Measurements from ENCODE around the gene COPS8.
A peak's percentile ranks its signal among the peaks of the same experiment; 100 is the strongest.

Gene COPS8

DNA sequence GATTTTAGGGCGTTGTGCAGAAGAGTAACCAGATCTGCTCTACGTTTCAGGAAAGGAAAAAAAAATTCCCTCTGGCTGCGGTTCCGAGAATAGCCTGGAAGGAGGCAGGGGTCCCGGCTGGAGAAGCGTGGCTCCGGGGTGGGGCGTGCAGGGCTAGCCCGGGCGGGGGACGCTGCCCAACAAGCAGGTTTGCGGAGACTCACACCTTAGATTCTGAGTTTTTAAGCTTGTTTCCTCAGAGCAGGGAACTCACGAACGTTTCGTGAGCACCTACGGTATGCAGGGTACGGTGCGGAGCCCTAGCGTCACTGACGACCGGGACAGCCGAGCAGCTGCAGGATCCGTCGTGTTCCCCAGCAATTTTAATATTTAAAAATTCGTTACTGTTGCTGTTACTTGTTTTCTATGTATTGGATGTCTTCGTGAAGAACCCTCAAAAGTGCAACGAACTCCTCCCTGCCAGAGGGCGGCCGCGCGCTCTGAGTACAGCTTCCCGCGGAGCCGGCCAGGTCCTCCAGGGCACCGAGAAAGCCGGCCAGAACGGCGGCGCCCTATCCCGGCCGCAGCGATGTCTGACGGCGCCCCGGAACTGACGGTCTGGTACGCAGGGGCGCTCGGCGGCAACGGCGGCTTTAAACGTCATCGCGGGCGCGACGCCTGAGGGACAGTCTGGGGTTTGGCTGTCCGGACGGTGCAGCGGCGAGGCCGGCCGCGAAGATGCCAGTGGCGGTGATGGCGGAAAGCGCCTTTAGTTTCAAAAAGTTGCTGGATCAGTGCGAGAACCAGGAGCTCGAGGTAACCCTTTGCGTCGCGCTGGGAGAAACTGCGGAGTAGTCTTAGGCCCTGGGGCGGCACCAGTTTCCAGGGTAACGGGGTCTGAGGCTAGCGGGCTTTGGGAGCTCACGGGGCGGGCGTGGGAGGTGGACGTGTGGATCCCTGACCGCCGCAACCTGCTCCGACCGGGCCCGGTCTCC lies at the start of gene COPS8:
Gene COPS8, plus strand, starts transcription at position 642 of the 974 bp plus-strand sequence. Its CDS starts 76 bp downstream, at position 718.
- peak; percentile 63 to 64 for DNase-seq

DNA sequence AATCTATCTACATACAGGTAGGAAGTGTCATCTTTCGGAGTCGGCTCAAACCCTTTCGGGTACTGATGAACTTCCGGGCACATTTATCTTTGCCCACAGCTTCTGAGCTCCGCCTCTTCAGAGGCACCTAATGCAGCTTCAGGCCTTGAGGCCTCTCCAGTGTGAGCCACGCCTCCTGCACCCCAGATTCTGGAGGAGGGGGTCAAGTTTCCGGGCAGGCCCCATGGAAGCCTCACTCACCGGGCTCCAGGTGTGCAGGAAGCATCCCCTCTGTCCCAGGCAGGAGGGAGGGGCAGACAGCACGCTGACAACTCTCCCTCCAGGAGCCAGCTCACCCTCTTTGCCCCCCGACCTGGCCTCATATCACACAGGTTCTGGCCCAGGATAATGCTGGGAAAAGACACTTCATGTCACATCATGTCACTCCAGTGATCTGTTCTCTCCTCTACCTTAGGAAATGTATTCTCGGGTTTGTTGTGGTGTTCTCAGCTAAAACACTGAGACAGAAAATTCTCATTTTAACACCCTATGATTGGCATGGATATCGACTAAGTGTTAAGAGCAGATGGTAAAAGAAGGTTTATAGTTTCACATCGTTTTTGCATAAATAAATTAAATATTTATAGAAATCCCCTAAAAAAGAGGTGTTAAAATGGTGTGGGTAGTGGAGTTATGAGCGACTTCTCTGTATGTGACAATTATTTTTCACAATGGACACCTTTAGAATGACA lies 46.2 kb upstream of the COPS8 start:
- DNase-seq: no peak

DNA sequence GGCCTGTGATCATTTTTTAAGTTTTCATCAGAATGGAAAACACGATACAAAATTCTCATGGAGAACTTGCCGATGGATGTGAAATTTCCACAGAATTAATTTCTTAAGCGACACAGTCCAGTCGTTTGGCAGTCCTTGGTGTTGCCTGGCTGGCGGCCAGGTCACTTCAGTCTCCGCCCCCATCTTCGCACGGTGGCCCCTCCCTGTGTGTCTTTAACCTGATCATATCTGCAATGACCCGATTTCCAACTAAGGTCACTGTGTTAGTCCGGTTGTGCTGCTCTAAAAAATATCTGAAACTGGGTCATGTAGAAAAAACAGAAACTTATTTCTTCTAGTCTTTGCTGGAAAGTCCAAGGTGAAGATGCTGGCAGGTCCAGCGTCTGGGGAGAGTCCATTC lies 44.5 kb upstream of the COPS8 start:
- no peak for DNase-seq

DNA sequence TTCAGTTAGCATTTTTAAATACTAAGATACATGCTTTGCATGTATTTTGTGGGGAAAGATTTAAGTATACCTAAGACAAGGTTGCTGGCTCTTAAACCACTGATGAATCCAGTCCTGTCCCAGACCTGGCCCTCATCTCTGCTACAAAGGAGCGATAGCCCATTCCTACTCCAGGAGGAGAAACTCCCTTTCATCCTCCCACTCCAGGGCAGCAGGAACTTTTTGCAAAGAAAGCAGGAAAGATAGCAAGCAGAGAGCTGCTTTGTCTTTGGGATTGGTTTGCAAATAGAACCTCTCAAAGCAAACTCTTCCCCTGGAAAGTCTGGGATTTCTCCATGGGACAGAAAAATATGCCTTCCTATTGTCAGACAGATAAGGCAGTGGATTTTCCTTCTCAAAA lies 43.6 kb upstream of the COPS8 start:
- no peak for DNase-seq

DNA sequence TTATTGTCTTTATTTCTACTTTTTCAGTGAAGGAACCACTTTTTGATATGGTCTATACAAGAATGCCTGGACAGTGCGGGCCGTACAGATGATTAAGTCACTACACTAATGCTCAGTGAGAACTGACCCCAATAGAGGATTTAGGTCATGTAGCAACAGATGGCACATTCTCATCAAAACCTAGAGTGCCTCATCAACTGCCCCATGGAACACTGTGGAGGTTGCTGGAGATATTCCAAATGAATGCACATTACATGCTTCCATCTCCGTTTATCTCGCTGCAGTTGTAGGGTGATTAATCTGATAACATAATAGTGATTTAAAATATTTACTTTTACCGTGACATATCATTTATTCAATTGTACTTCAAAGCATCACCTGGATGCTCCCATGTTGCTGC lies 41.8 kb upstream of the COPS8 start:
- DNase-seq: no peak

DNA sequence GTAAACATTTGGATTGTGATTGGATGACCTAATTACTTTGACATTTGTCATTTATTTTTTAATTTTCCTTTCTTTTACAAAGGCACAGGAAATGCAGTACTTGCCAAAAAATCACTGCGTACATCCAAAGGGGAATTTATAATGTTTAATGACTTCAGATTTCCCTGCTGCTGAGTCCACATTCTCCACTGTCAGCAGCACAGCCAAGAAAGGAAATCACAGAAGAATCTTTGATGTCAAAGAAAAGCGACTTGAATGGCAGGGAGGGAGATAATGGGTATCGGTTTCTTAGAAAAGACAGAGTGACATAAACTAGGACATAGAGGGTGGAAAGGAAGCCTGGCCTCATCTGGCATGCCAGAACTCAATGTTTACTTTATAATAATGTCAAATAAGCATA lies 41.4 kb upstream of the COPS8 start:
- no peak for DNase-seq

DNA sequence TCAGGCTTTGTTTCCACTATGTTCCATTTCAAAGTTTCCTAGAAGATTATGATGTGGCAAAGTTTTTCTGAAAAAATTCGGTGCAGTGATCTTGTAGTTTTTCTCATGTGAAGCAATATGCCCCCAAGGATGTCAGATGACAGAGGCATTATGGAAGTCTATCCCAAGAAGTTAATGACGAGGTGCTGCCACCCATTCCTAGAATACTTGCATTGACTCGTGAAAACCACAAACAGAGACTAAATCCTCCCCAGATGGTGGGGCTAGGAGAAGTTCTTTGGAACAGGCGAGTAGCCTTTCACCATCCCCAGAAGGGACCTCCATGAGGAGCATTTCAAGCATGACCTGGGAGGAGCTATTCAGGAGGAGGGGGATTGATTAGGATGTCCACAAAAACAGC lies 40.2 kb upstream of the COPS8 start:
- no peak for DNase-seq

DNA sequence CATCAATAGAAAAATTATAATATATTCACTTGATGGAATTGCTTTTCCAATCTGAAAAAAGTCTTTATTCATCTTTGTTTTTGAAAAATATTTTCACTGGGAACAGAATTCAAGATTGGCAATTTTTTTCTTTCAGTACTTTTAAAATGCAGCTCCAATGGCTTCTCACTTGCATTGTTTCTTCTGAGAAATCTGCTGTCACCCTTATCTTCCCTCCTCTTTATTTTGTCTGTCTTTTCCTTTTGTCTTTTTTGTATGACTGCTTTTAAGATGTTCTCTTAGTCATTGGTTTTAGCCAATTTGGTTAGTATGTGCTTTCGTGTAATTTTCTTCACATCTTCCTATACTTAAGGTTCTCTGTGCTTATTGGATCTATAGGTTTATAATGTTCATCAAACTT lies 37.1 kb upstream of the COPS8 start:
- no peak for DNase-seq

DNA sequence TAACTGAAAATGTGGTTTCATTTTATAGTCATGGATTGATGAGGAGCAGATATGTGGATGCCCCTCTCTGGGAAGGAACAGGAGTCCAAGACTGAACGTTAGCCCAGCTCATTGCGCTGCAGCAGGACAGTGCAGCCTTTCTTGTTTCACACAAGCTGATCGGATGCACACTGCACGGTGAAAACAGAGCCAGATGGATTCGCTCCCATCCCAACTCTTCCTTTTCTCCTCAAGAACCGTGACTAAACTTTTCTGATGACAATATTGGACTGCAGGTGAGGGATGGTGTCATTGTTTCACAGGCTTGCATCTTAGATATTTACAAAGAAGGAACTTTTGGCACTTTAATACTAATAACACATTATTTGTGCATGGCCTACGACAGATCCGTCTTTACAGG lies 33.8 kb upstream of the COPS8 start:
- DNase-seq: no peak

DNA sequence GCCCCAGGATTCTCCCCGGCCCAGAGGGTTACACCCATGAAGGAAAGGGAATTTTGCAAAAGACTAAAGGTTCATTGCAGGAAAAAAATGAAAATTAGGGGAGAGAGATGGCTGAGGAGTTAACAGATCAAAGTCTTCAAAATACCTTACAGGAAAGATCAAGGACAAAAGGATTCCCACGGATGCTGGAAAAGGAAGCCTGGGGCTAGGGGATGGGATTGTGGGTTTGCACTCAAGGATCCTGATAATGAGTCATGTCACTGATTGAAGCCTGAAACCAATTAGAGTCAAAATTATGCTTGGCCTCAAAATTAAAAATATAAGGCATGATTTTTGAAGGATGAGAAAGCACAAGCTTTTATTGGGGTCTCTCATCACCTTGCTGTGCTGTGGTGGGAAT lies 32.6 kb upstream of the COPS8 start:
- no peak for DNase-seq

DNA sequence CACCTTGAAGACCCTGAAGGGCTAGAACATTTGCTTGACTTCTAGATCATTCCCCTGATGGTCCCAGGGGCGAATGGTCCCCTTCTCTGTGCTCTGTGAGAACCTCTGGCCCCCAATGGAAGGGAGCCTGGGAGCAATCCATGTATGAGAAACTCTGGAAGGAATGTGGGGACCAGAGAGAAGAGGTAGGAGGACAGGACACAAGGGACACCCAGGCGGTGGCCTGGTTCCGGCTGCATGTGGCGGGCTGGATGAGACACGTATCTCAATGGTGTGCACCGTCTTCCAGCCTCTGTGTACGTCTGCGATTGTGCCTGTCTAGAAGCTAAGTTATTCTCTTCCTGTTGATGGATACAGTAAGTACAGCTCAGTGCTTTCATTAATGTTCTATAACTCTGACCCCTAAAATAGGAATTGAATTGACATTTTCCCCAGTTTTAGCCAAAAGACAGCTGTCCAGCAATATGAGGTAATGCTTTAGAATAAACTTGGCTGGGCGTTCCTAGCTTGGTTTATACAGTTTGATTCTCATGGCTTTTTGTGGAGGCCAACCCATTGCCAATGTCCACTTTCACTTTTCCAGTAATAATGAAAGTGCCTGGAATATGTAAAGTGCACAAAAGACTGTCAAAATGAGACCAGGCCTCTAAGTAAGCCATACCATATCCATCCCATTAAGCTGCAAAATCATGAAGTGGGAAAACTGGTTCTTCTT lies 30.1 kb upstream of the COPS8 start:
- DNase-seq: no peak

DNA sequence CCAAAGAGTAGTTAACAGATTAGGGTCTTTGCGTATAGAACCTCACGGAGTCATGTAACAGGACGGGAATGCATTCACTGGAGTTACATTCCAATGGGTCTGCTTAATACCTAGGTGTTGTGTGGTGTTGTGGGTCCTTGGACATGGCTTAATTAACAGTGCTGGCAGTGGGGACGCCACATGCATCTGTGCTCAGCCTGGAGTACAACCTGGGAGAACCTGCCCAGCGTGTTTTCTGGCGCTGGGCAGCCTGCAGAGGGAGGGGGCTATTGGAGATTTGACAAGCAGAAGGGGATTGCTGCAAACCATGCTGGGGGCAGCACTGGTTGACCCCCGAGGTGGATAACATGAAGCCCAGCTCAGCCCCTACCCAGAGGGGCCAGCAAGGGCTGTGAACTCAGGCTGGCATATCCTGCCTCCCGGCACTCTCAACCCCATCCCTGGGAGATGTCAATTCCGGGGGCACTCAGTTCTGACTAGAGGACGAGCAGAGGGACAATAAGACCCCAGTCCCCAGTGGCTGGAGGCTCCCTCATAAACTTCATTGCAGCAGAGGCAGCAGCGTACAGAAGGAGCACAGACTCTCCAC lies 29.3 kb upstream of the COPS8 start:
- no peak for DNase-seq

DNA sequence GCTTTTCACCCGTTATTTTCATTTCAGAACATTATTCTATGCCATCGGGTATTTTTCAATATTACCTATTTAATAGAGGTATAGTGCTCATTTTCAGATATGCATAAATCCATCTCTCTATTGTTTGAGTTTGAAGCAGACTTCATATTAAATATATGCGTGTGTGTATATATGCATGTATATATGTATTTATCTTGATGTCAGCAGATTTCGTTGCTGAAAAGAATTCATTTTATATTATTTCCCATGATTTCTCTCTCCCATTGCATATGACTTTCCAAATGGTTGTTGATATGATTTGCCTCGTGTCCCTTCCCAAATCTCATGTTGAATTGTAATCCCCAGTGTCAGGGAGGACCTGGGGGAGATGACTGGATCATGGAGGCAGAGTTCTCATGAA lies 28.6 kb upstream of the COPS8 start:
- DNase-seq: no peak

DNA sequence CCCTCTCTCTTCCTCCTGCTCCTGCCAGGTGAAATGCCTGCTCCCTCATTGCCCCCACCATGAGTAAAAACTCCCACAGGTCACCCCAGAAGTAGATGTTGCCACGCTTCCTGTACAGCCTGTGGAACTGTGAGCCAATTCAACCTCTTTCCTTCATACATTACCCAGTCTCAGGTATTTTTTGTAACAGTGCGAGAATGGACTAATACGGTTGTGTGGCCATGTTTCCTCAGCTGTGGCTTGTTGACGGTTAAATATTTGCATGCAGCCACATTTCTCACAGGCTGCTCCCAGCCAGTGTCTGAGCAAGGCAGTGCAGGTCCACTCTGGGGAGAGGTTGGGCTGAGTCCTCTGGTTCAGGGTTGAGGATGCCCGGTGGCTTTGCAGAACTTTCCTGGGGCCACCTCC lies 27.8 kb upstream of the COPS8 start:
- no peak for DNase-seq

DNA sequence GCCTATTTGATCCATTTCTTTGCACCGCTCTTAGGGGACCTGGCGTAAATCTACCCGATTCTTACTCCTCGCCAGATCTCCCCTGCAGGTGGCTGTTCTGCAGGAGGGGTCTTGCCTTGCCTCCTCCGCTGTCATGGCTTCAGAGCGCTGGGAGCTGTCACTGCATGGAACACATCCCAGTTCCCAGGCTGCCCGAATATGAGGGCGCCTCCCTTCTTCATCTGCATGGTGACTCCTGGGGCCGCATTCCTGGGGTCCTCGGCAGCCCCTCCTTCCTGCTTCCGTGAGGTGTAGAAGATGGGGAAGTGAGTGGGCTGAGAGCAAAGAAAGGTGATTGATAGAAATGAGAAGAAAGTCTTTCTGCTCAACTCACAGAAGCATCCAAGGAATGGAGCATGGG lies 27.3 kb upstream of the COPS8 start:
- no peak for DNase-seq

DNA sequence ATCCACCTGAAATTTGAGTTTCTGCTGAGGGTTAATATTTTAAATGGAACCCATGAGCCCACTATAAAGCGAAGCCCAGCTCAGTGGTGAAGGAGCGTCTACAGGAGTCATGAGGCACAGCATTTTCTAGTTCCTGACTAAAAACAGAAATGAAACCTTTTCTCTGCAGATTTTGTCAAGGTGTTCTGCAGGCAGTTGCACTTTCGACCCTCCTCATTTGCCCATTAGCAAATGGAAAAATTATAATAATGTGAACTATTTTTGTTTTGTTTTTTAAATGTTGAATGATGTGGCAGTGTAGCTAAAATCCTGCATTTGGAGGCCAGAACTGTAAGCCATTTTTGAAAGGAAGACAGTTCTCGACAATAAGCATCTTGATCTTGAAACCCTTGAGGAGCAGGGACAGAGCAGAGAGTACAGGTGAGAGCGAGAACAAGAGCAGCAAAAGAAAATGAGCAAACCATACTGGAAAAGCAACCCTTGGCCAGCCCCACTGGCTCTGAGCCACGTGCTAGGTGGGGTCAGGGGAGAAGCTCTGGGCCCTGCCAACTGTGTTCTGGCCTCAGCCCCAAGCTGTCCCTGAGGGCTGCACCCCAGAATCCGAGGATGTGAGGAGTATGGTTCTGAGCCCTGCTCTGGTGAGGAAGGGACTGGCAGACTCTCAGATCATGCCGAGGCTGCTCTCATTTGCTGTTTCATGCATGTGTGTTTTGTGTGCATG lies 26.4 kb upstream of the COPS8 start:
- no peak for DNase-seq

DNA sequence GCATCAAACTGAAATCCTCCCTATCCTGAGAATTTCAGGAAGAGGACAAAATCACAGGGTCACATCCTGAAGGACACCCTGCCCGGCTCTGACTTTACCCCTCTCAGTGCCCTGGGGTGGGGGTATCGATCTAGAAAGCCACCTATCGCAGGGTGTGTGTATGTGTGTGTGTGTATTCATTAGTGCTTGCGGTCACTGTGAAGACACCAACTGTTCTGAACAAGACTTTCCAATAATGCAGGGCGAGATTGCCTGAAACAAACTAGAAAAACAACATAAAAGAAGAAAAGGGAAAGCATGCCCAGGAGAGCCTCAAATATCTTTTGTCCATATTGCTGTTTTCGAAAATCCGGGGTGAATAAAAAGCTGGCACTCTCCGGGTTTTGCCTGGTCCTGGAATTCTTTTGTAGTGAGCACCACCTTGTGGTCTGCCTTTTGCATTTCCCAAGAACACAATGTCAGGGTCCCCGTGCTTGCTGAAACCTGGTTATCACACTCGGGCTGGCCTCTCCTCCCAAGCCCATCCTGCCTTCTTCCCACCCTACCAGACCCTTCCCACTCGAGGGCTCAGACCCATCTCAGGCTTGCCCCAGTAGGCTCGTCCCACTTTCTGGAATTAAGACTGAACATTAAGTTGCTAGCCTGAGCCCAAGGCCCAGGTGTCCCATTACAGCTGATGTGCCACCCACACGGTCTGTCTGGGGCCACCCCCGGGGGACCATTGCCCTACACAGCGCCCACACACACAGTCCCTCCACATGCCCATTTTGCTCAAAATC lies 25.0 kb upstream of the COPS8 start:
- peak in 1 of 2 experiments; percentile 17 for DNase-seq

DNA sequence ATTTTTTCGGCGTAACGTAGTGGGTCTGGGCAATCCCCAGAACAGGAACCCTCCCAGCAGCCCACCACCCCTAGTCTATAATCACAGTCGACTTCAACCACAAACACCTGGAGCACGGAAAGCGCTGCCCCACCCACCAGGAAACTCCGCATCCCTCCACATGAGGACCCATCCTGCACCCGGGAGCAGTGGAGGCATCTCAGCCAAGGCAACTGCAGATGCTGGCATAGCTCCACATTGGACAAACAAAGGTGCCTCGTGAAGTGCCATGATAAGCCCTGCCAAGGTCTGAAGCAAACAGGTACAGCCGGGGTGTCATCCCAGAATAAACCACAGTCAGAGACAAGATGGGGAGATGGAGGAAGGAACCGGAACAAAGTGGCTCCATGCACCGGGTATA lies 24.3 kb upstream of the COPS8 start:
- DNase-seq: no peak

DNA sequence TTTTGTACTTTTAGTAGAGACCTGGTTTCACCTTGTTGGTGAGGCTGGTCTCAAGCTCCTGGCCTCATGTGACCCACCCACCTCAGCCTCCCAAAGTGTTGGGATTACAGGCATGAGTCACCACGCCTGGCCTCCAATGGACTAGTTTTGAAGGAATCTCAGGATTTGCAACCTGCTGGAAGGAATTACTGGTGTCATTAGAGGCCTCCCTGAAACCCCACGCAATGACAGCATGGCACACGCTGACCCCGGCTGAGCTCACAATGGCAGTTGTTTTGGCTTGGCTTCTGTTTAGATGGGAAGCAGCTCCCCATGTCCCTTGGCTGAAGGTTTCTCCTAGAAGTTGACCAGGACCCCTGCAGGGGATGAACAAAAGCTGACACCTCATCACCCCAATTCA lies 23.1 kb upstream of the COPS8 start:
- DNase-seq: no peak

DNA sequence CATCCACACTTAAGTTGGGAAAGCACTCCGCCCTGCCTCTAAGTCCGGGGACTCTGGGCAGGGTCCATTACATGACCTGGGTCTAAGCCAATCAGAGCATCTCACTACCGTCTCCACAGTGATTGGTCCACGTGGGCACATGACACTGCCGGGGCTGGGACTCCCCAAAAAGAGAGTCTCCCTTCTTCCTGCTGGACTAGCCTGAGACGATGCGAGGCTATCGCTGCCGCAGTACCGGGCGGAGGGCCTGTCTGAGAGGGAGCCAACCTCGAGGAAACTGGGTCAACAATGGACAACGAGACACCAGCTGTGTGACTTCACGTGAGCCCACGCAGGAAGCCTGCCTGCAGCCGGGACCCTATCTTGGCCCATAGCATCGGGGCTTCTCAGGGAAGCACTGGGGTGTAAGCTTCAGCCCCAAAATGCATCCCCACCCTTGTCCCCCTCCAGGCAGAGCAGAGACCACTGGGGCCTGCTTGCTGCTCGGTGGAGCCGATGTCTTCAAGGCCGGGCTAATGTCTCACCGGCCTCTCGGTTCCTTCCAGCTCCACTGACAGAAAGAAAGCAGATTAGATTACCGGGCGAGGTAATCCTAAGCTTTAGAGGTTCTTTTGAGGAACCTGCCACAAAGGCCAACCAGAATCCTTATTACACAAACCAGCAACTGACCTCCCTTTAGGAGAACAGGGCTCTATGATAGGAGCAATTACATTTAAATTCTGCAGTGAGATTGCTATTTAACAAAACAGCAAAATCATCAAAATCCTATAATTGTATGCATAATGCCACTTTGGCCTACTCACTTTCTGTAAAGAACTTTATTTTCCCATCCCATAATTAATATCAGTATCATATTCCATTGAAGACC lies 21.3 kb upstream of the COPS8 start:
- DNase-seq: no peak

DNA sequence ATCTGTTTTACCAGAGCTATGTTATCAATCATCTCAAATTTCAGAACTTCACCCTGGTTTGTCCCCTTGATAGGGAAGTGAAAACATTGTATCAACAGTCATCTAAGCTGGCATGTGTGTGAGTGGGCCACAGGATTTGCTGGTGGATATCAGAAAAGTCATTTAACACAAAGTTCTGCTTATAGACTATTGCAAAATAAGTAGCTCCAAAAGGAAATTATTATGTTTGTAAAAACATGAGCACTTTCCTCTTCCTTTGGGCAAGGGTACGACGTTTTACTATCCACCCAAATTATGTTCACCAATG lies 20.7 kb upstream of the COPS8 start:
- no peak for DNase-seq

Measured in NCI-H187 (cell line).